ENCODE data around the gene PRKCA. TPM values are rescaled to one million over a fixed set of nuclear protein-coding genes. Genes with fewer than 3 reads are reported as not detected.

PRKCA gene
- total and polyA plus RNA-seq, 9 donors: 9.1 to 67.6 (median 37.2) TPM

DNA sequence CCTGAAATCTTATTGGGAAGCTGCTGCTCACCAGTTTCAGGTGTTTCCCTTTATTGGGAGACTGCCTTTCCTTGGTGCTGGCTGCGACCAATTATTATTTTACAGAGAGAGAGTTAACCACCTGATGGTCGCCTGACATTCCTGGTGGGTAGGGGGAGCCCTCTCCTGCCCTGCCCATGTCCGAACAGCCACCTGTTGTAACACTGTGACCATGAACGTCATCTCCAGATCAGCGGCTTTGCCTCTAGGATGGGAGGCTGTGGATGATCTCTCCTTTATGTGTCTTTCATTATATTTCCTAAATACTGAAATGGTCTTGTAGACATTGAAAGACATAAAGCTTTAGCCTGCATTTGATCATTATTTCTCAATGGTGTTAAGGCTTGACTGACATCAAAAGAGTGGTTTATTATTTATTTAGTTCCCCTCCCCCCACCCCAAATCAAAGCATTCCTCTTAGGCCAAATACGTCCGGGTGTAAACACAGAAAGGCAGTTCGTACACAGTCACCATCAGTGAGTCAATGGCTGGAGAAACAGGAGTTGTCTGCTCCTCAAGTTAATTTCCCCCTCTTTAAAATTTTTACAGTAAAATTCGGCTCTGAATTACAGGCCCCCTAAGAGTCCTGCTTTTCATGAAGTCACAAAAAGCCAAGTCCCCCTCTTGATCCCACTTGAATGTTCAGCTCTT, 474.7 kb downstream of the PRKCA start:
- 83 to 90% (median 84%) methylated on average over 9 of the region's 9 CpGs for WGBS, 3 donors
- TF ChIP-seq EP300 (IDR thresholded peaks at IDR 0.05) (no peak), POLR2A (IDR thresholded peaks at IDR 0.05) (no peak)
- TF ChIP-seq, protein P1, sequence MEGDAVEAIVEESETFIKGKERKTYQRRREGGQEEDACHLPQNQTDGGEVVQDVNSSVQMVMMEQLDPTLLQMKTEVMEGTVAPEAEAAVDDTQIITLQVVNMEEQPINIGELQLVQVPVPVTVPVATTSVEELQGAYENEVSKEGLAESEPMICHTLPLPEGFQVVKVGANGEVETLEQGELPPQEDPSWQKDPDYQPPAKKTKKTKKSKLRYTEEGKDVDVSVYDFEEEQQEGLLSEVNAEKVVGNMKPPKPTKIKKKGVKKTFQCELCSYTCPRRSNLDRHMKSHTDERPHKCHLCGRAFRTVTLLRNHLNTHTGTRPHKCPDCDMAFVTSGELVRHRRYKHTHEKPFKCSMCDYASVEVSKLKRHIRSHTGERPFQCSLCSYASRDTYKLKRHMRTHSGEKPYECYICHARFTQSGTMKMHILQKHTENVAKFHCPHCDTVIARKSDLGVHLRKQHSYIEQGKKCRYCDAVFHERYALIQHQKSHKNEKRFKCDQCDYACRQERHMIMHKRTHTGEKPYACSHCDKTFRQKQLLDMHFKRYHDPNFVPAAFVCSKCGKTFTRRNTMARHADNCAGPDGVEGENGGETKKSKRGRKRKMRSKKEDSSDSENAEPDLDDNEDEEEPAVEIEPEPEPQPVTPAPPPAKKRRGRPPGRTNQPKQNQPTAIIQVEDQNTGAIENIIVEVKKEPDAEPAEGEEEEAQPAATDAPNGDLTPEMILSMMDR (IDR thresholded peaks at IDR 0.05): no peak
- H3K4me1 ChIP-seq (ENCODE audit: insufficient read depth): no peaks in the 10 kb centered on the region
- DNase-seq: no peak
- intact Hi-C loops (cut with DNase I): no loop called here
- no peak overlapping the region for H3K27ac ChIP-seq
- no peak overlapping the region for H3K4me3 ChIP-seq
- no peaks in the 10 kb centered on the region for H3K27me3 ChIP-seq
- H3K9me3 ChIP-seq: no peaks in the 10 kb centered on the region
- H3K36me3 ChIP-seq: no peaks in the 10 kb centered on the region

DNA sequence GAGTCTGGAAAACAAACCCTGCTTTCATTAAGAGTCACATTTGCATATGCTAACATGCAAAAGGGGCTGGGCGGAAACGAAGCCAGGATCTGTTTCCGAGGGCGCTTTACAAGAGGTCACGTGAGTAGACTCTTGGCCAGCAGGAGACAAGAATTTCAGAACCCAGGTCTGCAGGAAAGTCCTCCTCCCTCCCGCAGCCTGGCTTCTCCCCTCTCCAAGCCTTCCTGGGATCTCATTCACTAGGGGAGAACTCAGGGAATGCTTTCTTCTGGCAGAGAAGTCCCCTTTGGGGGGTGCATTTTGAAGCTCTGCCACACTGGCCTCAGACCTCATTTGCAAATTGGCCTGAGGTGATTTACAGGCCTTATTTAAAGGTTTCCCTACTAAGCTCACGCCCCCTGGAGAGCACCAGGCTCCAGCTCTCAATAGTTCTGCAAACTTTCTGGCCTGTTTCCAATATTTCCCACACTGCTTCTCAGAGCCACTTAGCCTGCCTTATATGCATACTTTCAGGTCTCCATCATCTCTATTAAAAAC, 475.3 kb downstream of the PRKCA start:
- Histone ChIP-seq H3K4me3 (no peak overlapping the region), H3K27me3 (no peaks in the 10 kb centered on the region), H3K36me3 (no peaks in the 10 kb centered on the region), H3K4me1 (ENCODE audit: insufficient read depth) (no peaks in the 10 kb centered on the region), H3K9me3 (no peaks in the 10 kb centered on the region), H3K27ac (no peak overlapping the region)
- intact Hi-C loops (cut with DNase I): no loop called here
- TF ChIP-seq, protein P1 (IDR thresholded peaks at IDR 0.05): no peak
- no peak for TF ChIP-seq EP300 (IDR thresholded peaks at IDR 0.05)
- TF ChIP-seq POLR2A (IDR thresholded peaks at IDR 0.05): no peak
- DNase-seq: no peak
- WGBS, 3 donors: 69 to 89% (median 88%) methylated on average over 7 of the region's 7 CpGs

DNA sequence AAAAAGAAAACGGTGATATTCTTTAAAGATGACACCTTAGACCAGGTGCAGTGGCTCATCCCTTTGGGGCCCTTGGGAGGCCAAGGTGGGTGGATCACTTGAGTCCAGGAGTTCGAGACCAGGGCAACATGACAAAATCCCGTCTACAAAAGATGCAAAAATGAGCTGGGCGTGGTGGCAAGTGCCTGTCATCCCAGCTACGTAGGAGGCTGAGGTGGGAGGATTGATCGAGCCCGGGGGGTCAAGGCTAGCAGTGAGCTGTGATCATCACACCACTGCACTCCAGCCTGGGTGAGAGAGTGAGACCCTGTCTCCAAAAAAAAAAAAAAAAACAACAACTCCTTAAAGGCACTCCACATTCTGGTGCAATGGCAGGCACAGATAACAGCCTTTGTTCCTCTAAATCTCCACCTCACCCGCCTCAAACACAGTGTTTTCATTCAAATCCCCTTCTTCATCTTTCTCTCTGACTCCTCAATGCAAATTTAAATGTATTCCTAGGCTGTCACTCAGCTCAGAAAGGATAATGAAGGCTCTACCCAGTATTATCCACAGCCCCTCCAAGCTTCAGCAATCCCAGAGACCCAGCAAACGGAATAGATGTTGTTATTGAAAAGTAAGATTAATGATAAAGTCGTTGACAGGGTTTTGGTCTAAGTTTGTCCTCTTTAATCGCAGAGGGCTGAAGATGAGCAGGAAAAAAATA, 476.3 kb downstream of the PRKCA start:
- intact Hi-C loops (cut with DNase I): no loop called here
- no peak for TF ChIP-seq EP300 (IDR thresholded peaks at IDR 0.05)
- TF ChIP-seq, protein P1 (IDR thresholded peaks at IDR 0.05): no peak
- WGBS, 3 donors: 82 to 85% (median 84%) methylated on average over 11 of the region's 11 CpGs

DNA sequence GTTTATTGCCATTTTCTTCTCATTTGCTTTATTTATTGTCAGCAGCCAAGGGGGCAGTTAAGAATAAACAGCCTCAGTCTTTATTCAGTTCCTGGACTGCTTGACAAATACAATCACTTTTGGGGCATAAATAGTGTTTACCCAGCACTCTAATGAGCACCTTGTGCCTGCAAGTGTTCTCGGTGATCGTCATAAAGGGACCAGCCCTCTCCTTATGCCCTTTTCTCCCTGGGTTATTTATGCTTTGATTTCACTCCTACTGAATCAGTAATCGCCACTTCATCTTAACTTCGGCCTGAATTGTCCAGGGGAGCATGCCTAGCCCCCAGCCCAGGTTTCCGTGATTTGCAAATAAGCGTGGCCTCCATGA, 476.8 kb downstream of the PRKCA start:
- Histone ChIP-seq H3K27ac (no peak overlapping the region), H3K27me3 (no peaks in the 10 kb centered on the region), H3K9me3 (no peaks in the 10 kb centered on the region), H3K4me1 (ENCODE audit: insufficient read depth) (no peaks in the 10 kb centered on the region), H3K36me3 (no peaks in the 10 kb centered on the region), H3K4me3 (no peak overlapping the region)
- intact Hi-C loops (cut with DNase I): no loop called here
- TF ChIP-seq POLR2A (IDR thresholded peaks at IDR 0.05): no peak
- TF ChIP-seq, protein P1 (IDR thresholded peaks at IDR 0.05): no peak
- TF ChIP-seq EP300 (IDR thresholded peaks at IDR 0.05): no peak
- no peak for DNase-seq
- 87 to 94% (median 91%) methylated on average over 6 of the region's 6 CpGs for WGBS, 3 donors

More for the DNA sequence above, 476.3 kb downstream of the PRKCA start:
- Histone ChIP-seq H3K4me3 (no peak overlapping the region), H3K4me1 (ENCODE audit: insufficient read depth) (no peaks in the 10 kb centered on the region), H3K27ac (no peak overlapping the region), H3K27me3 (no peaks in the 10 kb centered on the region), H3K36me3 (no peaks in the 10 kb centered on the region), H3K9me3 (no peaks in the 10 kb centered on the region)
- DNase-seq: no peak

Data from ovary (tissue), 9 donors.